ENCODE measurements around the gene NAPA.
"Not testable (repeated sequence)": the region's sequence is repeated elsewhere in the genome, so short reads cannot be mapped to it uniquely, and the experiment has no call there.

The NAPA gene

DNA sequence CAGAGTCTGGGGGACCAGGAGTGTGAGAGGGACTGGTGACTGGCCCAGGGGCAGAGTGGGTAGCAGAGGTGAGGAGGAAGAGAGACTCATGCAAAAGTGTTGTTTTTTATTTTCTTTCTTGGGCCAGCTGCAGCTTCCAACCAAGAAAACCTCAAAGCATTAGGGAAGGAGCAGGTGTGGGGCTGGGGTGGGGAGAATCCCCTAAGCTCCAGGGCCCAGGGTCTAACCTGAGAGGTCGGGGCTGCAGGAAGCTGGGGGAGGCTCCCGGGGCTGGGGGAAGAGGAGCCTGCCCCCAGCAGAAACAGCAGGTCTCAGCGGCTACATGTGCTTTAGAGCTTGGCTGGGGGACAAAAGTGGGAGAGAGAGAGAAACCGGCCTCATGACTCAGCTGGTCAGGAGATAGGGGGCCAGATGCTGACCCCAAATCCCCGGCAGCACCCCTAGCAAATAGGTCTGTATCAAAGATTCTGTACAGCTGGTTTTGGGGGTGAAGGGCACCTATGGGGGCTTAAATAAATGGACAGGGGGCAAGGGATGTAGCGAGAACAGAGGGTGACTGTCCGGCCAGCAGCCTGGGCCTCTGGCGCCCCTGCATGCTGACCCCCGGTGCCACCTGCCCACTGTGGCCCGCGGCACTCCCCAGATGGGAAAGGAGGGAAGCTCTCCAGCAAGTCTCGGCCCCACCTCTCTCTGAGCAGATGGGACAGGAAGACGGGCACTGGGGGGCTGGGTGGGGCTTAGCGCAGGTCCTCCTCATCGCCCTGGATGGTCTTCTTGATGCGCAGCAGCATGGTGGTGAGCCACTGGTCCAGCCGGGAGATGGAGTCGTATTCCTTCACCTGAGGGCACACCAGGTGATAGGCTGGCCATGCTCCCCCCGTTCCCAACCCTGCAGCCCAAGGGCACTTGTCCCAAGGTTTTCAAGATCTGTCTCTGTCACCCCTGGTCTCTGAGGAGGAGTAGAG lies 27.0 kb downstream of the NAPA start:
- no peak for DNase-seq (ENCODE audit: low read depth in 1 of 2, low spot score in 1 of 2)

DNA sequence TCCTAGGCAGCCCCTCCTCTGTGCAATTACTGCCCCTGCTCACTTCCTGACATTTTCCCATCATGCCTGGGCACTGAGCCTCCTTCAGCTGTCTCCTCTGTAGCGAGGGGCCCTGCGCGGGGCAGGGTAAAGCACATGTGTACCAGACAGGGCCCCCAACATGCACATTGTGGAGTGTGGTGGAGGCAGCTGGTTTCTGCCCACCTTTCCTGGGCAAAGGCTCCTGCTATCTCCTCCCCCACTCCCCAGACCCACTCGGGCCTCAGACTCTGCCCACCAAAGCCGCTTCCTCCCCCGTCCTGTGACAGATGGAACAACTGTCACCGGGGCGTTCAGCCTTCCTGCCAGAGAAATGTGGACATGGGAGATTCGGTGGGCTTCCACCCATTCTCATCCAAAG lies 28.0 kb downstream of the NAPA start:
- DNase-seq (ENCODE audit: low read depth in 1 of 2, low spot score in 1 of 2), result no peak

DNA sequence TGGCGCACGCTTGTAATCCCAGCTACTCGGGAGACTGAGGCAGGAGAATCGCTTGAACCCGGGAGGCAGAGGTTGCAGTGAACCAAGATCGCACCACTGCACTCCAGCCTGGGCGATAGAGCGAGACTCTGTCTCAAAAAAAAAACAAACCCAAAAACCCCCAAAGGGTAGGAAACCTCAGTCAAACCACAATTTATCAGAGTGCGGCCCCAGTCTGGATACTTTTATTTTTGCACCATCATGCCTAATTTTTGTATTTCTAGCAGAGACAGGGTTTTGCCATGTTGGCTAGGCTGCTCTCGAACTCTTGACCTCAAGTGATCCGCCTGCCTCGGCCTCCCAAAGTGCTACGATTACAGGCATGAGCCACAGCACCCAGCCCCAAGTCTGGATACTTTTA lies 28.6 kb downstream of the NAPA start:
- DNase-seq (ENCODE audit: low read depth in 1 of 2, low spot score in 1 of 2), result not testable (repeated sequence)

DNA sequence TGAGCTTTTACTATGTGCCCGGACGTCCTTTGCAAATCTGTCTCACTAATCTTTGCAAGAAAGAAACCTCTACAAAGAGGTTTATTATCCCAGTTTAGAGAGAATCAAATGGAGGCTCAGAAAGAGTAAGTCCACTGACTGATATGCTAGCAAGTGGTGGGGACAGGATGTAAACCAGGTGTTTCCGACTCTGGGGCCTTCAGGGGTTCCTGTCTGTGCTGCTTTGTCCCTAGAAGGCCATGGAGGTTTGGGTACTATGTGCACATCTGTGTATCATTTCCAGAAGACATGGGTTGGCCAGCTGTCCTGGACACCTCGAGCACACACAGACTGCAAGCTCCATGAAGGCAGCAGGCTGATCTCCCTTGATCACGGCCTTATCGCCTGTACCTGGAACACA lies 29.7 kb downstream of the NAPA start:
- no peak for DNase-seq (ENCODE audit: low read depth in 1 of 2, low spot score in 1 of 2)

DNA sequence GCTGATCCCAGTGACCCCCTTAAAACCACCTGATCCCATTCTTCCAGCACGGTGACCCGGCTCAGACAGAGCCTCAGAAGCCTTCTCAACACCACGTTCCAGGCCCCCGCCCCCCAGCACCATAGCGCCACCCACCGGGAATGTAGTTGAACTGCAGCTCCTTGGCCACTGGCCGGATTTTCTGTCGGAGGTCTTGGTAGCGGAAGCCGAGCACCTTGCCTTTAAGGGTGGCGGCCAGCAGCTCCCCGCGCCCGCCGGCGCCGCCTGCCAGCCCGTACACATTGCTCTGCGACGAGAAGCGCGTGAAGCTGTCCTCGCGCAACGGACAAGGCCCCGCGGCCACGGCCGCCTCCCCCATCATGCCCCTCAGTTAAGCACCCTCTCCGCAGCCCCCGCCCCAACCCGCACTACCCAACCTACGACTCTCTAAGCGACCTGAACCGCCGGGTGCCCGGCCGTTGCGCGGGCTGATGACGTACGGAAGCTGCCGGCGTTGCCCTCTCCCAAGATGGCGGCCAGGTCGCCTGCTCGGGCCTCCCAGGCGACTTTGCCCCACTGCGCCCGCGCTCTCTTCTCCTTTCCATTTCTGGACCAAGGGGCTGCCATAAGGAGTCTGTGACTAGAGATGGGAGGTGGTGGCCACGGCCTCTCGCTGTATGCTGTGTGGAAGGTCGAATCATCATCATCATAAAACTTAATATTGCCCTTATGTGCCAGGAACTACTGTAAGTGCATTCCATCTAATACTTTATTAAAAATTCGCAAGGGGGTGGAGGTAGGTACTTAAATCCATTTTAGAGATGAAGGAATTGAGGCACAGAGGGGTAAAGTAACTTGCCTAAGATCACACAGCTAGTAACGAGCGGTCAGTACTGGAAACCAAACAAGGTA lies 30.8 kb downstream of the NAPA start, which contains the start of gene KPTN:
Gene KPTN, minus strand, starts transcription at position 420 of the 891 bp plus-strand sequence. Its CDS starts 59 bp downstream, at position 361.
- DNase-seq (ENCODE audit: low read depth in 1 of 2, low spot score in 1 of 2), result peak; percentile 75 to 84

DNA sequence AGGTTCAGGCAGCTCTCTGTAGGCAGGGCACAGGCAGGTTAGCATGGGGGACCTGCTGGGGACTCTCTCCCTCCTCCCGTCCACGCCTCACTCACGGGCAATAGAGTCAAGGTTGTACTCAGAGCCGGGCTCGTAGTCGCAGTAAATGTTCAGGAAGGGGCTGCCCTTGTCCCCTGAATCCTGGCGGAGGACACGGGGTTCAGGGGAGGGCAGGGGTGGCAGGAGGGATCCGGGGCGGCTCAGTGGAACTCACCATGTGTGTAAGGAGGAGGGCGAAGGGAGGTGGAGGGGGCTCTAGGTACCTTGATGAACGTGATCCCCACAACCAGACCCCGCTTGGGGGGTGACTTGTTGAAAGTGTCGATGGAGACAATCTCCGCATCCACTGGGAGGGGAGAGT lies 31.7 kb downstream of the NAPA start:
- DNase-seq (ENCODE audit: low read depth in 1 of 2, low spot score in 1 of 2), result no peak

DNA sequence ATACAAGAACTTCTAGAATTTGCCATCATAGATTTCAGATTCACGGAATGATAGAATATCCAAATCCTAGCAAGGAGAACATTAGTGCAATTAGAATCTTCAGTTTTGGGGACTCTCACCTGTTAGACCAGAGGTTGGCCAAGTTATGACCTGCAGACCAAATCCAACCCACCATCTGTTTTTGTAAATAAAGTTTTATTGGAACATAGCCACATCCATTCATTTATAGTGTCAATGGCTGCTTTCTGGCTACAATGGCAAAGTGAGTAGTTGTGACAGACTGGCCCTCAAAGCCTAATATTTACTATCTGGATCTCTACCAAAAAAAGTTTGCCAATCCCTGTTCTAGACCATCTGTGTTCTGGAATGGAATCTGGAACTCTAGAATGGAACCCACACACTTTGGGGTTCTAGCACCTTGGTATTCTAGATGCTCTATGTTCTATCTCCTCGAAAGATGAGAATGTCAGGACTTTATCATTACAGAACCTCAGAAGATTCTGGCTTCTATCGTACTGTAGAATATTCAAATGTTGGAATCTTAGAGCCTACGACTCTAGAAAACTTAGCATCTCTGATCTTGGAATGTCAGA lies 33.3 kb downstream of the NAPA start:
- DNase-seq (ENCODE audit: low read depth in 1 of 2, low spot score in 1 of 2), result no peak

DNA sequence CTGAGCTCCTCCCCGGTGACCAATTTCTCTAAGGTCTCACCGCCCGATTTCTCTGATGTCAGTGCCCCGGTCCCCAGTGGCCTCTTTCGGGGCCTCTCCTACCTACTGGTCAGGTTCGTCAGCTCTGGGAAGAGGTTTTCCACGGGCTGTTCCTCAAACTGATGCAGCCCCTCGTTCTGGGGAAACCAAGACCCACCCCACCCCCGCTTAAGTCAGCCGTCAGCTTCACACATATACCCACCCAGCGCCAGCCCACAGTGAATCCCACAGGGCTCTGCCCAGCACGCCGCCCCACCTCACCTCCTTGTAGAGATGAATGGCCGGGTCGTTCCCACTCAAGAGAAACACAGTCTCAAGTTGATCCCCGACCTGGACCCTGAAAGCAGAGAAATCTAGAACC lies 34.2 kb downstream of the NAPA start:
- no peak for DNase-seq (ENCODE audit: low read depth in 1 of 2, low spot score in 1 of 2)

DNA sequence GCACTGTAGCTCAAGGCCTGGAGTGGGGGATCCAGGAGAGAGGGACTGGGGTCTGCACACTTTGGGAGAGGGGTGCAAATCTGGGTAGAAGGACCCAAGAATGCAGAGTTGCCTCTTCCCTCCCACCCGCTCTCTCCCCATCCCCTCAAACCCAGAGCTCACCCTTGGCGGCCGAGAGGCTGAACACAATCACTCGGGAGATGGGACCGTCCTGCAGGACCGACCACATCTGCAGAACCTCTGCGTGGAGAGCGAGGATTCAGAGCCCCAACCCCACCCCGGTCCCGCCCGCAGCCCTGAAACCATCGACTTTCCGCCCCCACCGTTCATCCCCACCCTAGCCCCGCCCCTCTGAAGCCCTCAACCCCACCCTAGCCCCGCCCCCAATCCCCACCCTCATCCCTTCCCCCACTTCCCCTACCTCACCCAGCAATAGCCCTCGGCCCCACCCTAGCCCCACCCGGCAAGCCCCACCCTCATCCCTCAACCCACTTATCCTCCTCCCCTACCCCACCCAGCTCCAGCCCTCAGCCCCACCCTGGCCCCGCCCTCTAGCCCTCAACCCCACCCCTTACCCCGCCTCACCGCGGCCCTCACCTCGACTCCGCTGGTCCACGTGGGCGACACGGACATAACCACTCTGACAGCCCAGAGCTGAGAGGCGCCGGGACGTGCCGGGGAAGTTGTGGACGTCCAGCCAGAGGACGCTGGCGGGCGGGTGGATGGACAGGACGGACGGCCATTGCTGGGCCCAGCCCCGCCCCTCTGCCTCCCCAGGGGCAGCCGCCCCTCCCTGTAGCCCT lies 35.0 kb downstream of the NAPA start:
- DNase-seq (ENCODE audit: low read depth in 1 of 2, low spot score in 1 of 2), result no peak

DNA sequence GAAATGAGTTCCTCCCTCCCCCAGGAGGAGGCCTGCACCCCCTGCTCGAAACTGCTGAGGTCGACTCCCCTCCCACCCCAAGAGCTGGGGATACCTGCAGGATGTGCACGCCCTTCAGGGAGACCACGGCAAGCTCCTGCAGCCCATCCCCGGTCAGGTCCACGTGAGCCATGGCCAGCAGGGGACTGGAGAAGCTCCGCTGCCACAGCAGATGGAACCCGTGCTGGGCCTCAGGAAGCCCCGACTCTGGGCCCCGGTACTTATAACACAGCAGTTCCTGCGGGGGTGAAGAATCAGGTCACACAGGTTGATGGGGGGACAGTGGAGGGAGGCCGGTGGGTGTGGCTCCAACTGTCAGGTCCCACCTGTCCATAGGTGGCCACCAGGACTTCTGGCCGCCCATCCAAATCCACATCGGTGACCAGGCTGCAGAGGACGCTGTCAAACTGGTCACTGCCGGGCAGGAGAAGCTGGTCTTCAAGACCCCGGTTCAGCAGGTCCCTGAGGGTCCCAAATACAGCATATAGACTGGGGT lies 38.4 kb downstream of the NAPA start:
- no peak for DNase-seq (ENCODE audit: low read depth in 1 of 2, low spot score in 1 of 2)

DNA sequence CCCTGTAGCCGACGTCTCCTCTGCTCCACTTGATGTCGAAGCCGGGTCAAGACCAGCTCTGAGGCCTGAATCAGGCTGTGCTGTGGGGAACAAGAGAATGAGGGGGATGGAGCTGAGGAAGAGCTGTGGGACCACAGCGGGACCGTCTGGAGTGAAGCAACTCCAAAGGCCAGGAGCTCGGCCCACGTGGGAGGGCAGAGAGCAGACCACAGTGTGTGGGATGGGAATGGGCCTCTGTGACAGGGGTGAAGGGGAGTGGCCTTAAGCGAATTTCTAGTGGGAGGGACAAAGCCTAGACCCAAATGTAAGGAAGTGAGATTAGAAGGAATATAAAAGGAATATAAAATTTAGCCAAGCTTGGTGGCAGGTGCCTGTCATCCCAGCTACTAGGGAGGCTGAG lies 39.4 kb downstream of the NAPA start:
- DNase-seq (ENCODE audit: low read depth in 1 of 2, low spot score in 1 of 2), result no peak

DNA sequence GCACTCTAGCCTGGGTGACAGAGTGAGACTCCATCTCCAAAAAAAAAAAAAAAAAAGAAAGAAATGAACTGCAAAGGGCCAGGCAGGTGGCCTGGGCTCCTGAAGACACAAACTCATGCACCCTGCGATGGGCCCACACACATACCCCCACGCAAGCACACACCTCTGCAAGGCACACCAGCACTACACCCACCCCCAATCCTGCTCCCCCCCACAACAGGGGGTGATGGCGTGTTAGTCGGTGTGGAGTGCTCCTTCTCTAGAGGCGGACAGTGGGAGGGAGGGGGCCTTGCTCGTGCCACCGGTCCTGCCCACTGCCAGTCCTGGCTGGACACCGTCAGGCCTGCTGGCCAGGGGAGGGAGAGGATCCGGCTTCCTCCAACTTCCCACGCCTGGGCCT lies 41.5 kb downstream of the NAPA start:
- no peak for DNase-seq (ENCODE audit: low read depth in 1 of 2, low spot score in 1 of 2)

DNA sequence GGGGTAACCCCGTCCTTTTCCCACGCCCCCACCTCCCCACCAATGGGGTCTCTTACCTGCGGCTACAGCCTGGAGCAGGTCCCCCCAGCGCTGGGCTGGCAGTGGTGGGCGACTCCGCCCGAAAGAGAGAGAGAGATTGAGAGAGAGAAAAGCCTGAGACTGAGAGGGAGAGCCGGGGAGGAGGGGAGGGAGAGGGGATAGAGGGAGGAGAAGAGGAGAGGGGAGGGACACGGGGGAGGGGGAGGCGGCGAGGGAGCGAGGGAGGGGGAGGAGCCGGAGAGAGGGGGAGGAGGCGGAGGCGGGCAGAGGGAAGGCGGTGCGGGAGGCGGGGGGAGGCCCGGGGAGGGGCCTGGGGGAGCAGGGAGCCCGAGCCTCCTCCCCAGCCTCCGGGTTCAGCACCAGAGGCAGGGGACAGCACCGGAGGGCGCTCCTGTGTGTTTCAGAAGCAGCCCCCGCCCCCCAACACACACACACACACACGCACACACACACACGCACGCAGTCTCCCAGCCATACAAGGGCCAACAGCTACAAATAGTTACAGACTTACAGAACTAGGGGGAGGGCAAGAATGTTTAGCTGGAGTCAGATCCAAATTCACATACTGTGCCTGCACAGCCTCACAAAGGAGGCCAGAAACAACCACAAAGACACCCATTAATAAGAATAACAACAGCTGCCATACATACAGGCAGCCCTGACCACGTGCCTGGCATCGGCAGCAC lies 43.0 kb downstream of the NAPA start, which contains the start of gene SLC8A2:
Gene SLC8A2, minus strand, starts transcription at position 161 of the 725 bp plus-strand sequence. CDS start 5,490 bp downstream, outside the sequence.
- DNase-seq (ENCODE audit: low read depth in 1 of 2, low spot score in 1 of 2), result peak; percentile 25 to 39

DNA sequence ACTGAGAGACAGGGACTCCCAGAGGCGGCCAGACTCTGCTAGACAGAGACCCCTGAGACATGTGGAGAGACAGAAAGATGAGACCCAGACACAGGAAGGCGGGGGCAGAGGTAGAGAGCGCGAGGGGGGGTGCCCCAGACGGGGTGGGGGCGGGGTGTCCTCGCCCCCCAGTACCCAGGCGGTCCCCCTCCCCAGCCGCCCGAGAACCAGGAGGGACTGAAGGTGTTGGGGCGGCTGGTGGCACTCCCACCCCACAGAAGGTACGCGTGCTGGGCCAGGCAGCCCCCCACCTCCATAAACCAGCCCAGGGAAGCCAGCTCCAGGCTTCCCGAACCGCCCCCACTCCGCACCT lies 43.5 kb downstream of the NAPA start:
- no peak for DNase-seq (ENCODE audit: low read depth in 1 of 2, low spot score in 1 of 2)

DNA sequence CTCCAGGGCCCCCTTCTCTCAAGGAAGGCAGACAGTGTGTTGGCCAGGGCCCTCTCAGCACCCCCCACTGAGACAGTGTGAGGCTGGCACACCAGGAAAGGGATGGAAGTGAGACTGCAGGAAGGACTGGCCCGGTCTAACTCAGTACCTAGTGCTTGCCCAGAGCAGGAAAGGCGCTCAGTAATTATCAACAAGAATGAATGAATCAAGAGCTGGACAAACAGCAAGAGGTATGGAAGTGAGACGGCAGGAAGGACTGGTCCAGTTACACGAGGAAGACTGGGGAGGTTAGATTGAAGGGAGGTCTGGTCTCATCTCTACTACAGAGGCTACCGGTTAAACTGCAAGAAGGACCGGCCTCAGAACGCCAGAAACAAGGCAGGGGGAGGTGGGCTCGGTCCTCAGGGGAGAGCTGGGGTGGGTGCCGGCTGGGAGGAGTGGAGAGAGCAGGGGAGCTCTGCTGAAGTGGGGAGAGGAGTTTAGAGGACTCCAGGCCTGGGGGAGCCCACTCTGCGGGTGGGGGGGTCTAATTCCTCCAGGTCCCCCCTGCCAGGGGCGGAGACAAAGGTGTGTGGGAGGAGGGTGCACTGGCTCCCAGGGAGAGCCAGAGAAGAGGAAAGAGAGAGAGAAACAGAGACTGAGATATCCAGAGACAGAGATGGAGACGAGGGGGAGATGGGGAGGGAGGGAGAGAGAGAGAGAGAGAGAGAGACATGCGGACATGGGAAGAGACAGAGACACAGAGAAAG lies 44.2 kb downstream of the NAPA start:
- DNase-seq (ENCODE audit: low read depth in 1 of 2, low spot score in 1 of 2), result no peak

DNA sequence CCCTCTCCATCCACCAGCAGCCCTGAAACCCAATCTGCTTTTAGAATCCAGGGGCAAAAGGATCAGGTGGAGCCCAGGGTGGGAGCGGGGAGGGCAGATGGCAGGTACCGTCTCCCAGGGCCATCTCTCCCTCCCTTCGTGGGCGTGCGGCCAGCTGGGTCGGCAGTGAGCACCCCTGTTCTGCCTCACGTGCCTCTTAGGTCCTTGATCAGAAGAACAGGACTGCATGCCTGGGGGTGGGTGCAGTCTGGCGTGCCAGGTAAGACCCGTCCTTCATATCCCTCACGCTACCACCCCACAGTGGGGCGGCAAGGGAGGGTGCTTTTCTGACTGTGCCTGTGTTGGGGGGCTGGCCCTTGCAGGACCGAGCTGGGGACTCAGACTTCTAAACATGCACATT lies 45.1 kb downstream of the NAPA start:
- no peak for DNase-seq (ENCODE audit: low read depth in 1 of 2, low spot score in 1 of 2)

DNA sequence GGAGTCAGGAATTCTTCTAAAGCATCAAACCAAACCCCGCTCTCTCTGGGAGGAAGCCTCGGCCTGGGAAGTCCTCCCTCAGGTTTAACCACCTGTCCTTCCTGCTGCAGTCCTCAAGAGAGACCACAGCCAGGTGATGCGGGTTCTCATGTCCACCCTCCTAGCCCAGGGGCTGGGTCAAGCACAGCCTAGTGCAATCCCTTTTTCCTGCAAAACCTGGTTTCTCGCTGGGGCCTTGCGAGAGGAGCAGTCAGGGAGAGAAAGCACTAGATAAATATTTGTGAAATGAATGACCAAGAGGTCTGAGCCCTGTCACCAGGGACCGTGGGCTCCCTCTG lies 45.5 kb downstream of the NAPA start:
- DNase-seq (ENCODE audit: low read depth in 1 of 2, low spot score in 1 of 2), result no peak

DNA sequence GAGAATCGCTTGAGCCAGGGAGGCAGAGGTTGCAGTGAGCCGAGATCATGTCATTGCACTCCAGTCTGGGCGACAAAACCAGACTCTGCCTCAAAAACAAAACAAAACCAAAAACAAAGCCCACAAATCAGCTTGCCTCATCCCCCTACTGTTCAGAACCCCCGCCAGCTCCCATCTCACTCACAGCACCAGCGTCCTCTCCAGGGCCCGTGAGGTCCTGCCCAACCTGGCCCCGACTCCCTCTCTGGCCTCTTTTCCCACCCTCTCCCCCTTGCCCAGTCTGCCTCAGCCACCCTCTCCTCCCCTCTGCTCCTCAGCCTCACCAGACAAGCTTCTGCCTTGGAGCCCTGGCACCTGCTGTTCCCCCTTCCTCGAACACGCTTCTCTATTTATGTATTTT lies 46.9 kb downstream of the NAPA start:
- DNase-seq (ENCODE audit: low read depth in 1 of 2, low spot score in 1 of 2), result no peak

DNA sequence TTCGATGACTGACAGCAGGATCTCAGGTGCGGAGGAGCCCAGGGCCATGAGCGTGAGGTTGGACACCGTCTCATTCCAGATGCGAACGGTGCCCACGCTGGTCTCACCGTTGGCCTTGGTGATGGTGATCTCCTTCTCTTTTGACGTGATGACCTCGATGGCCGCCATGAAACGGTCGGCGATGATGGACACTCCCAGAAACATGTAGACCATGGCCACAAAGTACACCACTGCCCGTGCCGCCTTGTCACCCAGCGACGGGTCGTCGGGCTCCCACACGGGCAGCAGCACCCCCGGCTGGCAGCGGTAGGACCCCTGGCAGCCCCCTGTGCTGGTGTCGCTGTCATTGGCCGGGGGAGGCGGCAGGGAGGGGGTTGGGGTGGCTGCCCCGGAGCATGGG lies 48.9 kb downstream of the NAPA start:
- DNase-seq (ENCODE audit: low read depth in 1 of 2, low spot score in 1 of 2), result no peak
